ENCODE data around the gene TMEM179B.
"Not testable (repeated sequence)": the region's sequence is repeated elsewhere in the genome, so short reads cannot be mapped to it uniquely, and the experiment has no call there.

DNA sequence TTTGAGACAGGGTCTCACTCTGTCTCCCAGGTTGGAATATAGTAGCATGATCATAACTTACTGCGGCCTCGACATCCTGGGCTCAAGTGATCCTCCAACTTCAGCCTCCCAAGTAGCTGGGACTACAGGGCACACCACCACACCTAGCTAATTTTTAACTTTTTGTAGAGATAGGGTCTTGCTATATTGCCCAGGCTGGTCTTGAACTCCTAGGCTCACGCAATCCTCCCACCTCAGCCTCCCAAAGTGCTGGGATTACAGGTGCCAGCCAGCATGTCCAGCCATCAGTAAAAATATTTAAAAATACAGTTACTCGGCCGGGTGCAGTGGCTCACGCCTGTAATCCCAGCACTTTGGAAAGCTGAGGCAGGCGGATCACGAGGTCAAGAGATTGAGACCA is 40.9 kb downstream of the TMEM179B start:
- TF ChIP-seq, protein P1, sequence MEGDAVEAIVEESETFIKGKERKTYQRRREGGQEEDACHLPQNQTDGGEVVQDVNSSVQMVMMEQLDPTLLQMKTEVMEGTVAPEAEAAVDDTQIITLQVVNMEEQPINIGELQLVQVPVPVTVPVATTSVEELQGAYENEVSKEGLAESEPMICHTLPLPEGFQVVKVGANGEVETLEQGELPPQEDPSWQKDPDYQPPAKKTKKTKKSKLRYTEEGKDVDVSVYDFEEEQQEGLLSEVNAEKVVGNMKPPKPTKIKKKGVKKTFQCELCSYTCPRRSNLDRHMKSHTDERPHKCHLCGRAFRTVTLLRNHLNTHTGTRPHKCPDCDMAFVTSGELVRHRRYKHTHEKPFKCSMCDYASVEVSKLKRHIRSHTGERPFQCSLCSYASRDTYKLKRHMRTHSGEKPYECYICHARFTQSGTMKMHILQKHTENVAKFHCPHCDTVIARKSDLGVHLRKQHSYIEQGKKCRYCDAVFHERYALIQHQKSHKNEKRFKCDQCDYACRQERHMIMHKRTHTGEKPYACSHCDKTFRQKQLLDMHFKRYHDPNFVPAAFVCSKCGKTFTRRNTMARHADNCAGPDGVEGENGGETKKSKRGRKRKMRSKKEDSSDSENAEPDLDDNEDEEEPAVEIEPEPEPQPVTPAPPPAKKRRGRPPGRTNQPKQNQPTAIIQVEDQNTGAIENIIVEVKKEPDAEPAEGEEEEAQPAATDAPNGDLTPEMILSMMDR (IDR thresholded peaks at IDR 0.05; ENCODE audit: insufficient read depth, low read length) = not testable (repeated sequence)
- TF ChIP-seq POLR2AphosphoS5 (IDR thresholded peaks at IDR 0.05; ENCODE audit: low read depth); GABPA (IDR thresholded peaks at IDR 0.05; ENCODE audit: low read depth); SPI1 (IDR thresholded peaks at IDR 0.05; ENCODE audit: borderline replicate concordance, low read depth): not testable (repeated sequence)
- TF ChIP-seq, protein P2, sequence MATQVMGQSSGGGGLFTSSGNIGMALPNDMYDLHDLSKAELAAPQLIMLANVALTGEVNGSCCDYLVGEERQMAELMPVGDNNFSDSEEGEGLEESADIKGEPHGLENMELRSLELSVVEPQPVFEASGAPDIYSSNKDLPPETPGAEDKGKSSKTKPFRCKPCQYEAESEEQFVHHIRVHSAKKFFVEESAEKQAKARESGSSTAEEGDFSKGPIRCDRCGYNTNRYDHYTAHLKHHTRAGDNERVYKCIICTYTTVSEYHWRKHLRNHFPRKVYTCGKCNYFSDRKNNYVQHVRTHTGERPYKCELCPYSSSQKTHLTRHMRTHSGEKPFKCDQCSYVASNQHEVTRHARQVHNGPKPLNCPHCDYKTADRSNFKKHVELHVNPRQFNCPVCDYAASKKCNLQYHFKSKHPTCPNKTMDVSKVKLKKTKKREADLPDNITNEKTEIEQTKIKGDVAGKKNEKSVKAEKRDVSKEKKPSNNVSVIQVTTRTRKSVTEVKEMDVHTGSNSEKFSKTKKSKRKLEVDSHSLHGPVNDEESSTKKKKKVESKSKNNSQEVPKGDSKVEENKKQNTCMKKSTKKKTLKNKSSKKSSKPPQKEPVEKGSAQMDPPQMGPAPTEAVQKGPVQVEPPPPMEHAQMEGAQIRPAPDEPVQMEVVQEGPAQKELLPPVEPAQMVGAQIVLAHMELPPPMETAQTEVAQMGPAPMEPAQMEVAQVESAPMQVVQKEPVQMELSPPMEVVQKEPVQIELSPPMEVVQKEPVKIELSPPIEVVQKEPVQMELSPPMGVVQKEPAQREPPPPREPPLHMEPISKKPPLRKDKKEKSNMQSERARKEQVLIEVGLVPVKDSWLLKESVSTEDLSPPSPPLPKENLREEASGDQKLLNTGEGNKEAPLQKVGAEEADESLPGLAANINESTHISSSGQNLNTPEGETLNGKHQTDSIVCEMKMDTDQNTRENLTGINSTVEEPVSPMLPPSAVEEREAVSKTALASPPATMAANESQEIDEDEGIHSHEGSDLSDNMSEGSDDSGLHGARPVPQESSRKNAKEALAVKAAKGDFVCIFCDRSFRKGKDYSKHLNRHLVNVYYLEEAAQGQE (IDR thresholded peaks at IDR 0.05; ENCODE audit: insufficient replicate concordance, low read depth) = not testable (repeated sequence)

Measured in HL-60 (cell line).